Measurements from ENCODE around the gene ZNF93. TPM values are rescaled to one million over a fixed set of nuclear protein-coding genes. Genes with fewer than 3 reads are reported as not detected.

Gene ZNF93
- total RNA-seq, 1 donor from 2014 or later: 32.6 TPM

DNA sequence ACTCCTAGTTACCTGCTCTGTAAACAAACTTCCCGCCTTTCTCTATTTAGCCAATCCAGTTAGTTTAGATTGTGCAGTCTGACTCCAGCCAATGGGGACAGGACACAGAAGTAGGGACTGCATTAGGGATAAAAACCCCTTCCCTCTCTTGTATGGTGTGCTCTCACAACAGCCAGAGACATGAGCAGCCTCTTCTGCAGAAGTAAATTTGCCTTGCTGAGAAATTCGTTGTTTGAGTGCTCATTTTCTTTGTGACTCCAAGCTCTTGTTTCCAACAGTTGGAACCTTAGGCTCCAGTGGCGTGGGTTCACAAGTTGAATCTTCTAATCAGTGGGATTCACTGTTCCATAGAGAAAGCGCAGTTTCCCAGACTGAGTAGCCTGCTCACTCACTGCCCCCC, 66.1 kb downstream of the ZNF93 start:
- H3K36me3 Mint-ChIP-seq (ENCODE audit: low read depth): peaks cover 6% of the 10 kb centered on the region
- DNase-seq (ENCODE audit: low read depth, low spot score): no peak
- no peaks in the 10 kb centered on the region for H3K4me1 Mint-ChIP-seq
- no peak overlapping the region for H3K4me3 Mint-ChIP-seq
- no peaks in the 10 kb centered on the region for H3K27me3 Mint-ChIP-seq (ENCODE audit: low read depth)
- TF ChIP-seq, protein P1, sequence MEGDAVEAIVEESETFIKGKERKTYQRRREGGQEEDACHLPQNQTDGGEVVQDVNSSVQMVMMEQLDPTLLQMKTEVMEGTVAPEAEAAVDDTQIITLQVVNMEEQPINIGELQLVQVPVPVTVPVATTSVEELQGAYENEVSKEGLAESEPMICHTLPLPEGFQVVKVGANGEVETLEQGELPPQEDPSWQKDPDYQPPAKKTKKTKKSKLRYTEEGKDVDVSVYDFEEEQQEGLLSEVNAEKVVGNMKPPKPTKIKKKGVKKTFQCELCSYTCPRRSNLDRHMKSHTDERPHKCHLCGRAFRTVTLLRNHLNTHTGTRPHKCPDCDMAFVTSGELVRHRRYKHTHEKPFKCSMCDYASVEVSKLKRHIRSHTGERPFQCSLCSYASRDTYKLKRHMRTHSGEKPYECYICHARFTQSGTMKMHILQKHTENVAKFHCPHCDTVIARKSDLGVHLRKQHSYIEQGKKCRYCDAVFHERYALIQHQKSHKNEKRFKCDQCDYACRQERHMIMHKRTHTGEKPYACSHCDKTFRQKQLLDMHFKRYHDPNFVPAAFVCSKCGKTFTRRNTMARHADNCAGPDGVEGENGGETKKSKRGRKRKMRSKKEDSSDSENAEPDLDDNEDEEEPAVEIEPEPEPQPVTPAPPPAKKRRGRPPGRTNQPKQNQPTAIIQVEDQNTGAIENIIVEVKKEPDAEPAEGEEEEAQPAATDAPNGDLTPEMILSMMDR (conservative IDR thresholded peaks at IDR 0.05): no peak
- peaks cover 28% of the 10 kb centered on the region for H3K9me3 Mint-ChIP-seq
- no peak overlapping the region for H3K27ac Mint-ChIP-seq (ENCODE audit: unreplicated experiment)

Other genes starting within 250 kb of the ZNF93 start
- 75.1 and 81.0 TPM in 2 replicates for gene ATP13A1, start 237.3 kb upstream of the ZNF93 start, total RNA-seq
- gene ZNF101, start 232.1 kb upstream of the ZNF93 start, total RNA-seq: 16.2 and 18.2 TPM in 2 replicates
- gene ZNF14, start 167.8 kb upstream of the ZNF93 start, total RNA-seq: 8.2 and 9.3 TPM in 2 replicates
- gene ZNF506, start 79.2 kb upstream of the ZNF93 start, total RNA-seq: 3.7 and 5.0 TPM in 2 replicates
- 37.9 and 41.1 TPM in 2 replicates for gene ZNF253, start 35.1 kb upstream of the ZNF93 start, total RNA-seq
- 25.1 and 26.3 TPM in 2 replicates for gene ZNF682, start 138.6 kb downstream of the ZNF93 start, total RNA-seq
- gene ZNF90, start 177.1 kb downstream of the ZNF93 start, total RNA-seq: 27.3 and 27.4 TPM in 2 replicates

All from neural crest cell (in vitro differentiated cells).